IMR-90 (cell line): Measurements from ENCODE around the gene ZBP1. TPM values are rescaled to one million over a fixed set of nuclear protein-coding genes. Genes with fewer than 3 reads are reported as not detected.

ENCODE experiments used
- ATAC-seq: fragments of 200-7000 bp; cut with Tn5 transposase; 2 replicates; pipeline ENCODE4 v1.9.1; 2020; ENCODE audit warnings: low read depth, mild to moderate bottlenecking, moderate library complexity
- BruUV-seq: library from RNA; stranded (reverse); fragments of 400-500 nt; replicated peaks from 2 replicates; lab custom pipeline; 2021; lab: Mats Ljungman, UMichigan
- CTCF ChIA-PET: fragments of 300-600 bp; formaldehyde crosslinking; extraction: SDS; loops from one replicate; lab custom pipeline; 2021; ENCODE audit warnings: antibody characterized with exemption; lab: Yijun Ruan, JAX
- POLR2A ChIA-PET: fragments of 300-600 bp; sonication (Branson Sonifier 250); formaldehyde crosslinking; loops from one replicate; lab custom pipeline; 2022; ENCODE audit warnings: antibody characterized with exemption; ENCODE audit not compliant: unreplicated experiment; lab: Charles Lee
- DNase-seq: peaks from one replicate; pipeline ENCODE4 v3.0.0; 2013
- H2AFZ ChIP-seq: replicated peaks from 2 replicates; pipeline ENCODE3; 2013; ENCODE audit warnings: low read length, mild to moderate bottlenecking; ENCODE audit not compliant: poor library complexity
- H2AK5ac ChIP-seq: 2 replicates; pipeline ENCODE4 v1.6.1; 2013; ENCODE audit warnings: low read depth, low read length, inconsistent platforms
- H2AK9ac ChIP-seq: replicated peaks from 2 replicates; pipeline ENCODE3; 2013; ENCODE audit warnings: mild to moderate bottlenecking, low read depth, low read length, moderate library complexity; ENCODE audit not compliant: poor library complexity
- H2BK120ac ChIP-seq: 2 replicates; pipeline ENCODE4 v1.6.1; 2013; ENCODE audit warnings: low read depth, low read length, inconsistent platforms
- H2BK15ac ChIP-seq: 3 replicates; pipeline ENCODE4 v1.6.1; 2013; ENCODE audit warnings: low read depth, low read length, inconsistent platforms
- H2BK20ac ChIP-seq: 2 replicates; pipeline ENCODE4 v1.6.1; 2013; ENCODE audit warnings: low read depth, mild to moderate bottlenecking, inconsistent platforms, low read length, moderate library complexity
- H2BK5ac ChIP-seq: 2 replicates; pipeline ENCODE4 v1.6.1; 2013; ENCODE audit warnings: mild to moderate bottlenecking, low read depth, low read length, inconsistent platforms; ENCODE audit not compliant: poor library complexity, severe bottlenecking
- H3K14ac ChIP-seq: replicated peaks from 2 replicates; pipeline ENCODE4 v1.6.1; 2013; ENCODE audit warnings: low read depth, low read length, inconsistent platforms
- H3K18ac ChIP-seq: 2 replicates; pipeline ENCODE4 v1.6.1; 2013; ENCODE audit warnings: low read depth, low read length, control low read depth
- H3K23ac ChIP-seq: 2 replicates; pipeline ENCODE4 v1.6.1; 2013; ENCODE audit warnings: low read depth, low read length, inconsistent platforms
- H3K27ac ChIP-seq: 2 replicates; pipeline ENCODE4 v1.5.1; 2013; ENCODE audit warnings: mild to moderate bottlenecking, control low read depth, low read length; ENCODE audit not compliant: insufficient read depth
- H3K27me3 ChIP-seq: 2 replicates; pipeline ENCODE4 v1.6.1; 2013; ENCODE audit warnings: low read length; ENCODE audit not compliant: control insufficient read depth, insufficient read depth
- H3K36me3 ChIP-seq: 2 replicates; pipeline ENCODE4 v1.6.1; 2013; ENCODE audit warnings: low read length, mixed read lengths; ENCODE audit not compliant: control insufficient read depth, insufficient read depth
- H3K4ac ChIP-seq: 2 replicates; pipeline ENCODE4 v1.6.1; 2013; ENCODE audit warnings: low read depth, low read length, inconsistent platforms
- H3K4me1 ChIP-seq: 2 replicates; pipeline ENCODE4 v1.6.1; 2013; ENCODE audit warnings: low read length, mixed read lengths; ENCODE audit not compliant: control insufficient read depth, insufficient read depth
- H3K4me2 ChIP-seq: 2 replicates; pipeline ENCODE4 v1.6.1; 2013; ENCODE audit warnings: low read depth, mild to moderate bottlenecking, control low read depth, low read length, moderate library complexity
- H3K4me3 ChIP-seq: 2 replicates; pipeline ENCODE4 v1.5.1; 2013; ENCODE audit warnings: low read depth, mild to moderate bottlenecking, control low read depth, low read length, moderate library complexity; ENCODE audit not compliant: insufficient read depth
- H3K56ac ChIP-seq: 2 replicates; pipeline ENCODE4 v1.6.1; 2013; ENCODE audit warnings: low read length, inconsistent platforms; ENCODE audit not compliant: insufficient read depth; ENCODE audit errors: extremely low read depth
- H3K79me1 ChIP-seq, 2 experiments: 2 replicates each; pipeline ENCODE4 v1.6.1; 2013; ENCODE audit warnings: low read length in 2 of 2, inconsistent platforms in 1 of 2, low read depth in 1 of 2
- H3K9ac ChIP-seq: 2 replicates; pipeline ENCODE4 v1.6.1; 2013; ENCODE audit warnings: low read depth, low read length, control low read depth
- H3K9me1 ChIP-seq: 2 replicates; pipeline ENCODE4 v1.6.1; 2013; ENCODE audit warnings: low read length, inconsistent platforms; ENCODE audit not compliant: insufficient read depth
- H3K9me3 ChIP-seq: 2 replicates; pipeline ENCODE4 v1.6.1; 2013; ENCODE audit warnings: low read length; ENCODE audit not compliant: control insufficient read depth, insufficient read depth
- H4K20me1 ChIP-seq: 2 replicates; pipeline ENCODE4 v1.6.1; 2013; ENCODE audit warnings: low read length, inconsistent platforms; ENCODE audit not compliant: insufficient read depth
- H4K5ac ChIP-seq: 2 replicates; pipeline ENCODE4 v1.6.1; 2013; ENCODE audit warnings: mild to moderate bottlenecking, low read depth, low read length, control low read depth
- H4K8ac ChIP-seq, 2 experiments: 2 replicates each; pipeline ENCODE4 v1.6.1; 2013; ENCODE audit warnings: low read depth in 2 of 2, low read length in 2 of 2, control low read depth in 1 of 2, inconsistent platforms in 1 of 2
- H4K91ac ChIP-seq: 2 replicates; pipeline ENCODE4 v1.6.1; 2013; ENCODE audit warnings: low read depth, low read length, inconsistent platforms; ENCODE audit not compliant: insufficient read depth
- BHLHE40 ChIP-seq: fragments of 150-350 bp; IDR thresholded peaks from 2 replicates; pipeline ENCODE4 v1.6.1; 2016; ENCODE audit warnings: mild to moderate bottlenecking, low read depth, low read length
- CEBPB ChIP-seq: IDR thresholded peaks from 2 replicates; pipeline ENCODE4 v1.6.1; 2012; ENCODE audit warnings: low read depth, low read length, improper control_type of control experiment
- FOS ChIP-seq: fragments of 150-350 bp; IDR thresholded peaks from 2 replicates; pipeline ENCODE4 v1.6.1; 2016; ENCODE audit warnings: low read depth, low read length
- MAFK ChIP-seq: IDR thresholded peaks from 2 replicates; pipeline ENCODE4 v1.6.1; 2012; ENCODE audit warnings: low read depth, low read length, improper control_type of control experiment
- NFE2L2 ChIP-seq: fragments of 150-350 bp; IDR thresholded peaks from 2 replicates; pipeline ENCODE4 v1.6.1; 2016; ENCODE audit warnings: low read depth, mild to moderate bottlenecking, low read length
- POLR2A ChIP-seq: IDR thresholded peaks from 2 replicates; pipeline ENCODE4 v1.6.1; 2012; ENCODE audit warnings: mild to moderate bottlenecking, low read depth, low read length
- RAD21 ChIP-seq: IDR thresholded peaks from 2 replicates; pipeline ENCODE4 v1.6.1; 2012; ENCODE audit warnings: low read length, improper control_type of control experiment
- RCOR1 ChIP-seq: IDR thresholded peaks from 2 replicates; pipeline ENCODE4 v1.6.1; 2012; ENCODE audit warnings: mild to moderate bottlenecking, low read length, improper control_type of control experiment; ENCODE audit not compliant: insufficient replicate concordance
- RFX5 ChIP-seq: IDR thresholded peaks from 2 replicates; pipeline ENCODE4 v1.8.0; 2012; ENCODE audit warnings: low read depth, mild to moderate bottlenecking, low read length, moderate library complexity
- SMC3 ChIP-seq: fragments of 150-350 bp; IDR thresholded peaks from 2 replicates; pipeline ENCODE4 v1.6.1; 2016; ENCODE audit warnings: low read depth, mild to moderate bottlenecking, antibody characterized with exemption, low read length, moderate library complexity
- USF2 ChIP-seq: fragments of 150-350 bp; IDR thresholded peaks from 2 replicates; pipeline ENCODE4 v1.6.1; 2017; ENCODE audit warnings: mild to moderate bottlenecking, antibody characterized with exemption, low read length, low read depth
- WGBS, 2 experiments: methylation state at CpG; one replicate each; pipeline versions ENCODE4 v1.1.5 to v1.1.7; 2013; ENCODE audit warnings: missing lambda C conversion rate in 2 of 2; ENCODE audit not compliant: insufficient read length in 1 of 2; ENCODE audit errors: extremely low coverage in 2 of 2; 5-methylcytosine and 5-hydroxymethylcytosine counted together
- dilution Hi-C: fragments of 300-500 bp; cut with HindIII; formaldehyde crosslinking; loops from one replicate; pipeline ENCODE4 v1.14.3; 2018; ENCODE audit warnings: low sequenced_read_pairs; ENCODE audit not compliant: unreplicated experiment
- in situ Hi-C: fragments of 300-500 bp; cut with MboI; formaldehyde crosslinking; loops from 3 replicates; pipeline ENCODE4 v1.14.3; 2019; ENCODE audit warnings: low sequenced_read_pairs, inconsistent platforms, mixed read lengths
- intact Hi-C: fragments of 100-400 bp; cut with micrococcal nuclease; formaldehyde crosslinking; loops from 2 replicates; pipeline ENCODE4 v1.10.0; 2022
- polyA plus RNA-seq, 3 experiments: library from polyadenylated mRNA; depleted of rRNA; stranded (reverse); fragments of >200 nt; gene quantifications; 2 replicates each; pipeline ENCODE4 v1.2.3, GENCODE V29; 2012; ENCODE audit warnings: low replicate concordance in 1 of 3
- total RNA-seq: library from RNA; depleted of rRNA; stranded (reverse); fragments of >200 nt; gene quantifications from 2 replicates; pipeline ENCODE4 v1.2.3, GENCODE V29; 2012
- TF ChIP-seq, protein P1 (sequence below): fragments of 150-350 bp; IDR thresholded peaks from 2 replicates; pipeline ENCODE4 v1.6.1; 2016; ENCODE audit warnings: low read depth, mild to moderate bottlenecking, low read length, moderate library complexity, borderline replicate concordance

ZBP1 gene
- total and polyA plus RNA-seq, 2 of the 4 experiments (the other 2 are of a cell fraction) = not detected

DNA sequence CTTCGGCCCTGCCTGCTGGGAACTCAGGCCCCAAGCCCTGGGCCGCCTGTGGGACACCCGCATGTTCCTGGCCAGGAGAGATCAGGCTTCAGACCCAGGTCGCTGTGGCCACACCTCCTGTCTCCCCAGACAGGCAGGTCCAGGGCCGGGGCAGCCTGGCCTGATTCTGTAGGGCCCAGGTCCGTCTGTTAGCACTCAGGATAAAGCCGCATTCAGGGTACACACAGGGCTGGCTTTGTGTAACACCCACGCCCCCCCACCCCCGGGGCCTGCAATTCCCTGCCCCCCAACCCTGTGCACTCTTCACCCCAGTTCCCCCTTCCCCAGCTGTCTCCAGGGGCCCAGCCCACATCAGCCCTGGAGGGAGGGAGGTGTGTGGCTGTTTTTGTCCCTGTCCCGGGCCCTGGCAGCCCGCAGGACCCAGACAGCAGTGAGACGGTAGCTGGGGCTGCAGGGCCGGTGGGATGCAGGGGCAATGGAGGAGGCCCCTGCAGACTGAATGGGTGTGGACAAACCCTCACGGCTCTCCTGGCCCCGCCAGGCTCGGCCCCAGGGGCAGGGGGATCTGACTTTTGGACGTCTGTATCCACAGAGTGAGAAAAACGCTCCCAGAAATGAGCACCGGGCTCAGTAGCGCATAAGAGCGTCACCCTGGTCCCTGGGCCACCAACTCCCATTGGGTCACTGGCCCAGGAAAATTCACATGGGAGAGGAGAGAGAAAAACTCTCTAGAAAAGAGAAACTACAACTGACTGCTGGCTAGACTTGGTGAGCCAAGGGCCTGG is 42.4 kb upstream of the ZBP1 start (continued):
- no peak for TF ChIP-seq MAFK

DNA sequence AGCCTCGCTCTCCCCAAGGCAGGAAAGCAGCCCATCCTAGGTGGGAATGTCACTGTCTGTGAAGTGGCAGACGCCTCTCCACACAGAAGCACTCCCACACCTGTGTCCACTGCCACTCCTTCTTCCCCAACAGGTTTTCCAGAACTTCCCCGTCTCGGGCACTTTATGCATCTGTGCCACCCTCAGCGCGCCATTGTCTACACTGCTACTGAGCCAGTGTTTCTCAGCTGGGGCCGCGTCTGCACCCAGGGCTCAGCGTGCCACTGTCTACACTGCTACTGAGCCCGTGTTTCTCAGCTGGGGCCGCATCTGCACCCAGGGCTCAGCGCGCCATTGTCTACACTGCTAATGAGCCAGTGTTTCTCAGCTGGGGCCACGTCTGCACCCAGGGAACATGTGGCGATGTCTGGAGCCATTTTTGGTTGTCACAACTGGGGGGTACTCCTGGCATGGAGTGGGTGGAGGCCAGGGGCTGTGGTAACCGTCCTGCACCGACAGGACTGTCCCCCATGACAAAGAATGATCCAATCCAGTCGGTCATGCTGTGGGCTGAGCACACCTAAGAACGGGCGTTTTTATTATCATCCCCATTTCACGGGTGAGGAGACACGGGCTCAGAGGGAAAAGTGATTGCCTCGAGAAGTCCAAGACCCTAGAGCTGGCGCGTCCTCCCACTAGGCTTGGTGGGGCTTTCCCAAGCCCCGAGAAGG is 41.7 kb upstream of the ZBP1 start:
- Histone ChIP-seq H2BK20ac (no peak overlapping the region), H2BK15ac (no peak overlapping the region), H2BK5ac (no peak overlapping the region), H3K4me3 (no peak overlapping the region), H3K9ac (no peak overlapping the region), H2AK5ac (no peak overlapping the region), H3K4ac (no peak overlapping the region), H2BK120ac (no peak overlapping the region), H3K14ac (no peak overlapping the region), H3K27ac (no peak overlapping the region), H3K18ac (no peak overlapping the region), H3K56ac (no peak overlapping the region), H3K23ac (no peak overlapping the region), H4K5ac (no peak overlapping the region), H3K27me3 (no peaks in the 10 kb centered on the region), H2AK9ac (peak overlapping the region; percentile 24), H4K91ac (no peak overlapping the region), H3K9me1 (peaks cover 3% of the 10 kb centered on the region; the same call in 1 of the 2 replicates), H3K4me1 (no peaks in the 10 kb centered on the region), H4K8ac (no peak overlapping the region), H2AFZ (no peak overlapping the region), H4K20me1 (peaks cover 47% of the 10 kb centered on the region), H3K9me3 (no peaks in the 10 kb centered on the region), H3K79me1 (peaks cover 6 to 12% of the 10 kb centered on the region in 2 experiments; a peak in 2 of 4 replicates), H3K4me2 (no peak overlapping the region), H3K36me3 (peaks cover 12% of the 10 kb centered on the region)
- POLR2A ChIA-PET = no interaction called here
- in situ Hi-C loops = no loop called here
- no TSS peak for BruUV-seq
- WGBS, 2 experiments = 92% methylated on average over 18 of the region's 26 CpGs; no CpG with 5 or more reads in 1 of the 2 experiments
- CTCF ChIA-PET = no interaction called here
- ATAC-seq = no peak
- dilution Hi-C loops = no loop called here
- intact Hi-C loops = no loop called here
- no peak for DNase-seq
- TF ChIP-seq SMC3 = no peak
- TF ChIP-seq POLR2A = no peak
- TF ChIP-seq RAD21 = no peak
- TF ChIP-seq FOS = no peak
- TF ChIP-seq RCOR1 = no peak
- TF ChIP-seq CEBPB = no peak
- TF ChIP-seq BHLHE40 = no peak
- TF ChIP-seq MAFK = no peak
- TF ChIP-seq, protein P1, sequence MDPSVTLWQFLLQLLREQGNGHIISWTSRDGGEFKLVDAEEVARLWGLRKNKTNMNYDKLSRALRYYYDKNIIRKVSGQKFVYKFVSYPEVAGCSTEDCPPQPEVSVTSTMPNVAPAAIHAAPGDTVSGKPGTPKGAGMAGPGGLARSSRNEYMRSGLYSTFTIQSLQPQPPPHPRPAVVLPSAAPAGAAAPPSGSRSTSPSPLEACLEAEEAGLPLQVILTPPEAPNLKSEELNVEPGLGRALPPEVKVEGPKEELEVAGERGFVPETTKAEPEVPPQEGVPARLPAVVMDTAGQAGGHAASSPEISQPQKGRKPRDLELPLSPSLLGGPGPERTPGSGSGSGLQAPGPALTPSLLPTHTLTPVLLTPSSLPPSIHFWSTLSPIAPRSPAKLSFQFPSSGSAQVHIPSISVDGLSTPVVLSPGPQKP = no peak
- no peak for TF ChIP-seq NFE2L2
- no peak for TF ChIP-seq RFX5
- no peak for TF ChIP-seq USF2
